Thymus (tissue), 11 donors: ENCODE results near the gene USP2. TPM values are rescaled to one million over a fixed set of nuclear protein-coding genes. Genes with fewer than 3 reads are reported as not detected.

Experiments used
- DNase-seq, 9 donors: peaks; one replicate each; pipeline ENCODE4 v3.0.0-alpha.2; 2013; ENCODE audit warnings: low spot score in 9 of 9, low read depth in 6 of 9, missing footprints in 1 of 9
- H3K27ac ChIP-seq, 2 donors: one replicate each; pipeline ENCODE4 v1.5.1; 2013; ENCODE audit warnings: control low read depth in 1 of 2, low read depth in 1 of 2, low read length in 1 of 2, mild to moderate bottlenecking in 1 of 2, moderate library complexity in 1 of 2
- H3K27me3 ChIP-seq, 2 donors: one replicate each; pipeline ENCODE4 v1.5.1; 2013; ENCODE audit warnings: low read length in 1 of 2; ENCODE audit not compliant: control insufficient read depth in 2 of 2, insufficient read depth in 1 of 2
- H3K36me3 ChIP-seq, 2 donors: one replicate each; pipeline ENCODE4 v1.5.1; 2013; ENCODE audit warnings: low read length in 1 of 2, mild to moderate bottlenecking in 1 of 2, moderate library complexity in 1 of 2; ENCODE audit not compliant: control insufficient read depth in 2 of 2, insufficient read depth in 2 of 2
- H3K4me1 ChIP-seq, 2 donors: one replicate each; pipeline ENCODE4 v1.5.1; 2013; ENCODE audit warnings: low read length in 2 of 2; ENCODE audit not compliant: control insufficient read depth in 2 of 2, insufficient read depth in 2 of 2
- H3K4me3 ChIP-seq, 2 donors: one replicate each; pipeline ENCODE4 v1.5.1; 2013; ENCODE audit warnings: low read length in 2 of 2, control low read depth in 1 of 2, mild to moderate bottlenecking in 1 of 2
- H3K9me3 ChIP-seq, 2 donors: one replicate each; pipeline ENCODE4 v1.5.1; 2013; ENCODE audit warnings: low read length in 1 of 2, mild to moderate bottlenecking in 1 of 2; ENCODE audit not compliant: control insufficient read depth in 2 of 2, insufficient read depth in 1 of 2
- whole genome bisulfite sequencing: extraction: QIAGEN DNeasy Blood & Tissue Kit; methylation state at CpG from one replicate; pipeline ENCODE4 v1.1.7; 2013; 5-methylcytosine and 5-hydroxymethylcytosine counted together
- polyA plus RNA-seq: library from polyadenylated mRNA; stranded (reverse); fragments of 200-250 nt; gene quantifications from one replicate; pipeline ENCODE4 v1.2.3, GENCODE V29; 2013
- total RNA-seq: library from RNA; stranded (reverse); fragments of 120-200 nt; gene quantifications from one replicate; pipeline ENCODE4 v1.2.4, GENCODE V29; 2013
- donor health status: healthy.

The USP2 gene
- total and polyA plus RNA-seq, 2 donors, result 0.19 to 1.2 TPM

GRCh38 chr11:119363081-119363850, 18.2 kb downstream of the USP2 start:
- peaks cover 0 to 19% of the 10 kb centered on the region in 2 donors for H3K4me1 ChIP-seq
- H3K27me3 ChIP-seq, result peaks cover 39 to 83% of the 10 kb centered on the region in 2 donors
- no peaks in the 10 kb centered on the region for H3K9me3 ChIP-seq
- WGBS, result 44% methylated on average over 44 of the region's 44 CpGs
- no peak for DNase-seq
- peak overlapping the region in 1 of 2 donors; percentile 44 for H3K4me3 ChIP-seq
- H3K27ac ChIP-seq, result no peak overlapping the region
- H3K36me3 ChIP-seq, result no peaks in the 10 kb centered on the region

- H3K4me3 ChIP-seq, result no peak overlapping the region
- WGBS, result 96% methylated on average over 5 of the region's 5 CpGs
- H3K27me3 ChIP-seq, result peaks cover 39 to 78% of the 10 kb centered on the region in 2 donors
- no peak overlapping the region for H3K27ac ChIP-seq
- no peaks in the 10 kb centered on the region for H3K9me3 ChIP-seq
- H3K4me1 ChIP-seq, result peaks cover 0 to 19% of the 10 kb centered on the region in 2 donors
- no peaks in the 10 kb centered on the region for H3K36me3 ChIP-seq
- DNase-seq, result no peak
Observed at GRCh38 chr11:119362741-119363080, 18.8 kb downstream of the USP2 start.

- peaks cover 0 to 19% of the 10 kb centered on the region in 2 donors for H3K4me1 ChIP-seq
- no peaks in the 10 kb centered on the region for H3K9me3 ChIP-seq
- H3K36me3 ChIP-seq, result no peaks in the 10 kb centered on the region
- H3K27me3 ChIP-seq, result peaks cover 39 to 78% of the 10 kb centered on the region in 2 donors
- WGBS, result 95% methylated on average over 11 of the region's 11 CpGs
- no peak overlapping the region for H3K4me3 ChIP-seq
- no peak for DNase-seq
- H3K27ac ChIP-seq, result no peak overlapping the region
Observed at GRCh38 chr11:119361941-119362725, 19.4 kb downstream of the USP2 start.

GRCh38 chr11:119361056-119361787, 20.3 kb downstream of the USP2 start:
- Histone ChIP-seq H3K4me3 (no peak overlapping the region), H3K27ac (peak overlapping the region in 1 of 2 donors; percentile 1), H3K9me3 (no peaks in the 10 kb centered on the region), H3K36me3 (no peaks in the 10 kb centered on the region), H3K4me1 (peaks cover 0 to 25% of the 10 kb centered on the region in 2 donors), H3K27me3 (peaks cover 39 to 78% of the 10 kb centered on the region in 2 donors)
- DNase-seq, result peak in 1 of 9 donors; percentile 37
- WGBS, result 89% methylated on average over 8 of the region's 8 CpGs

- 81% methylated on average over 10 of the region's 10 CpGs for WGBS
- Histone ChIP-seq H3K4me3 (no peak overlapping the region), H3K36me3 (no peaks in the 10 kb centered on the region), H3K9me3 (no peaks in the 10 kb centered on the region), H3K4me1 (peaks cover 0 to 28% of the 10 kb centered on the region in 2 donors), H3K27me3 (peaks cover 31 to 76% of the 10 kb centered on the region in 2 donors), H3K27ac (no peak overlapping the region)
- no peak for DNase-seq
Observed at GRCh38 chr11:119359365-119360214, 21.9 kb downstream of the USP2 start.

GRCh38 chr11:119357074-119357473, 24.4 kb downstream of the USP2 start:
- H3K4me3 ChIP-seq, result peak overlapping the region in 1 of 2 donors; percentile 49
- no peak for DNase-seq
- H3K27ac ChIP-seq, result no peak overlapping the region
- H3K36me3 ChIP-seq, result no peaks in the 10 kb centered on the region
- peaks cover 0 to 19% of the 10 kb centered on the region in 2 donors for H3K4me1 ChIP-seq
- no peaks in the 10 kb centered on the region for H3K9me3 ChIP-seq
- WGBS, result 43% methylated on average over 13 of the region's 13 CpGs
- H3K27me3 ChIP-seq, result peaks cover 7 to 64% of the 10 kb centered on the region in 2 donors

- H3K27ac ChIP-seq, result no peak overlapping the region
- peak overlapping the region; percentile 49 to 58 for H3K4me3 ChIP-seq
- WGBS, result under 1% methylated on average over 54 of the region's 54 CpGs
- H3K36me3 ChIP-seq, result no peaks in the 10 kb centered on the region
- peaks cover 4 to 62% of the 10 kb centered on the region in 2 donors for H3K27me3 ChIP-seq
- peaks cover 0 to 13% of the 10 kb centered on the region in 2 donors for H3K4me1 ChIP-seq
- DNase-seq, result peak in 6 of 9 donors; percentile 58 to 81 (median 64)
- no peaks in the 10 kb centered on the region for H3K9me3 ChIP-seq
Observed at GRCh38 chr11:119356349-119357031, 25.0 kb downstream of the USP2 start.
